Esophagus squamous epithelium (tissue), 4 donors: ENCODE measurements around the gene RBFOX2.

Experiments used
- POLR2A ChIP-seq, 4 donors: fragments of 450-650 bp; IDR thresholded peaks; one replicate each; pipeline ENCODE4 v1.6.1; 2017; ENCODE audit warnings: antibody characterized with exemption in 4 of 4, mild to moderate bottlenecking in 4 of 4, moderate library complexity in 3 of 4
- TF ChIP-seq, protein P1 (sequence below), 6 experiments: fragments of 450-650 bp in 4 of 6; fragments of 200-600 bp in 2 of 6; sonication (generic) in 2 of 6; IDR thresholded peaks; one replicate each; pipeline ENCODE4 v1.5.1; 2016 to 2019; ENCODE audit warnings: antibody characterized with exemption in 6 of 6, mild to moderate bottlenecking in 4 of 6, moderate library complexity in 4 of 6

DNA sequence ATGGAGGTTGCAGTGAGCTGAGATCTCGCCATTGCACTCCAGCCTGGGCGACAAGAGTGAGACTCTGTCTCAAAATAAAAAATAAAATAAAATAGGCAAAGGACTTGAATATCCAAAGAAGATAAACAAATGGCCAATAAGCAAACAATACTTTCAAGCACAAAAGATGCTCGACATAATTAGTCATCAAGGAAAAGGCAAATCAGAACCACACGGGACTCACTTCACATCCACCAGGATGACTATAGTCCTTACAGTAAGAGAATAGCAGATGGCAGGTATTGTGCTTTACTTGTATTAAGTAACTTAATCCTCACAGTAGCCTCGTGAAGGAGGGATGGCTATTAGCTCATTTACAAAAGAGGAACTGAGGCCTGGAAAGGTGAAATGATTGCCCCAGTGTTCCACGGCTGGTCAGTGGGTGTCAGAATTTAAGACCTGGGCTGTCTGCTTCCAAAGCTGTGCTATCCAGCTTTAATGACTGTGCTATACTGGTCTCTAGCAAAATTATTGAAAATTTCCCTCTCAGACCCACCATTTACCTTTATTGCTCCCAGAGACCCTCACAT, 40.2 kb upstream of the RBFOX2 start:
- TF ChIP-seq, protein P1, sequence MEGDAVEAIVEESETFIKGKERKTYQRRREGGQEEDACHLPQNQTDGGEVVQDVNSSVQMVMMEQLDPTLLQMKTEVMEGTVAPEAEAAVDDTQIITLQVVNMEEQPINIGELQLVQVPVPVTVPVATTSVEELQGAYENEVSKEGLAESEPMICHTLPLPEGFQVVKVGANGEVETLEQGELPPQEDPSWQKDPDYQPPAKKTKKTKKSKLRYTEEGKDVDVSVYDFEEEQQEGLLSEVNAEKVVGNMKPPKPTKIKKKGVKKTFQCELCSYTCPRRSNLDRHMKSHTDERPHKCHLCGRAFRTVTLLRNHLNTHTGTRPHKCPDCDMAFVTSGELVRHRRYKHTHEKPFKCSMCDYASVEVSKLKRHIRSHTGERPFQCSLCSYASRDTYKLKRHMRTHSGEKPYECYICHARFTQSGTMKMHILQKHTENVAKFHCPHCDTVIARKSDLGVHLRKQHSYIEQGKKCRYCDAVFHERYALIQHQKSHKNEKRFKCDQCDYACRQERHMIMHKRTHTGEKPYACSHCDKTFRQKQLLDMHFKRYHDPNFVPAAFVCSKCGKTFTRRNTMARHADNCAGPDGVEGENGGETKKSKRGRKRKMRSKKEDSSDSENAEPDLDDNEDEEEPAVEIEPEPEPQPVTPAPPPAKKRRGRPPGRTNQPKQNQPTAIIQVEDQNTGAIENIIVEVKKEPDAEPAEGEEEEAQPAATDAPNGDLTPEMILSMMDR (IDR thresholded peaks at IDR 0.05) = no peak
- TF ChIP-seq POLR2A (IDR thresholded peaks at IDR 0.05) = no peak
